Activated CD8-positive, alpha-beta memory T cell treated with anti-CD3 and anti-CD28 coated beads, Interleukin-2, amount 50 U/mL, for 24 hours (primary cell): ENCODE results near the gene TGFBR3L.

Source experiments
- DNase-seq: peaks from one replicate; pipeline ENCODE4 v3.0.0-alpha.2; 2020; ENCODE audit errors: extremely low read depth

TGFBR3L gene

DNA sequence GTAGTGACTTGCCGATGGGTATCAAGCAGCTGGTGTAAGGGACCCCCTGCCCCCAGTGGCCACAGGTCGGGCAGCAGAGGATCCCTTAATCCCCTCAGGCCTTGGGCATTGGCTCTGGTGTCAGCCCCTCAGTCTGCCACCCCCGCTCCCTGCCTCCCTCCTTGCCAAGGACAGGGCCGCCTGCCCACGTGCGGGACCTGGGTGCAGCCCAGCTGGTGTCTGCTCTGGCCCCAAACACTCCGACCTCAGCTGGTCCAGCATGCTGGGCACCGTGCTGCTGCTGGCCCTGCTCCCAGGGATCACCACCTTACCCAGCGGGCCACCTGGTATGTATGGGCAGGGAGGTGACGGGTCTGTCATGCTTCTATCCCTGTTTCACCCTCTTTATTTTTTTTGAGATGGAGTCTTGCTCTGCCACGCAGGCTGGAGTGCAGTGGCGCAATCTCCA, at the start of gene TGFBR3L:
Gene TGFBR3L, plus strand, starts transcription at position 233 of the 448 bp plus-strand sequence.
- DNase-seq: no peak

DNA sequence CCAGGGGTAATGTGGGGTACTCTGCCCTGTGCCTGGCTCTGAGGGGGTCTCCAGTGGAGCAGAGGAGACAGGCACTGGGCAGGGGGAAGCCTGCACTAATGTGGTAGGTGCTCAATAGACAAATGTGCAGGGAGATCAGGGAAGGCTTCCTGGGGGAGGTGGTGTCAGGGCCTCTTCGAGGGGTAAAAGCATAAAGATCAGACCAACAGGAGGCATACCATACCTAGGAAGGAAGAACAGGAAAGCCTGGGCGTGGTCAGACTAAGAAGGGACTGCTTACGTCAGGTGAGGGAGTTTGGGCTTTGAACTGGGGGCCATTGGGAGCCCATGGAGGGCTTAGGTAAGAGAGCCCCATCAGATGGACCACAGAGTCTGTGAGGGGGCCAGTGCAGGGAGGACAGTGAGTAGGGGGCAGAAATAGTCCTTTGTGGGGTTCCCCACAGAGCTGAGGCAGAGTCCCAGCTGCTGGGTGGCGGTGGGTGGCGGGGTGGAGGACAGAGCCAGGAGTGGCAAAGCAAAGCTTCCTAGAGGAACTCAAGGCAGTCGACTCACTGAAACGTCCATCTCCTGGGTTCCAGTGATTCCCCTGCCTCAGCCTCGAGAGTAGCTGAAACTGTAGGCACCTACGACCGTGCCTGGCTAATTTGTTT, 49.2 kb upstream of the TGFBR3L start:
- no peak for DNase-seq

DNA sequence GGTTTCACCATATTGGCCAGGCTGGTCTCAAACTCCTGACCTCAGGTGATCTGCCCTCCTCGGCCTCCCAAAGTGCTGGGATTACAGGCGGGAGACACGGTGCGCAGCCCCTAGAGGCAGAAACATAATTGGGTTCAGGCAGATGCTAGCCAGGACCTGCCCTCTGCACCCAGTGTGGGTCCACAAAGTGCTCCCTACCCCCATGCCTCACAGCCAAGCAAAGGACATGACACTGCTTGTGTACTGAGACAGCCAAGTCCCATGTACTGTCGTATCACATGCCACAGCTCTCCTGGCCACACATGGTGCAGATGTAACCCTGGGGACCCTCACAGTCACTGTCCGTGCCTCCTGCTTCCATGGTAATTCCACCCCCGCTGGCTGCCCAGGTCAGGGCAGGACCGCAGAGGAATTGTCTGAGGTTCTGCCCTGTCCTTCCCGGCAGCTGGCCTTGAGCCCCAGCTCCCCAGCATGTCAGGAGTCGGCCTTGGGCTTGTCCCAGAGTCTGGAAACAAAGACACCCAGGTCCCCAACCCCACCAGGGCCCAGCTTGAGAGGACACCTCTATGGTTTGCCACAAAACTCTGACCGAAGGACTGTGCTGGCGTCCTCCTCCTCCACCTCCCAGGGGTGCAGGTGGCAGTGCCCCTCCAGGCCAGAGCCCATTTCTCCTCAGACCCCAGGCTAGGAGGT, 48.1 kb upstream of the TGFBR3L start:
- DNase-seq: no peak

DNA sequence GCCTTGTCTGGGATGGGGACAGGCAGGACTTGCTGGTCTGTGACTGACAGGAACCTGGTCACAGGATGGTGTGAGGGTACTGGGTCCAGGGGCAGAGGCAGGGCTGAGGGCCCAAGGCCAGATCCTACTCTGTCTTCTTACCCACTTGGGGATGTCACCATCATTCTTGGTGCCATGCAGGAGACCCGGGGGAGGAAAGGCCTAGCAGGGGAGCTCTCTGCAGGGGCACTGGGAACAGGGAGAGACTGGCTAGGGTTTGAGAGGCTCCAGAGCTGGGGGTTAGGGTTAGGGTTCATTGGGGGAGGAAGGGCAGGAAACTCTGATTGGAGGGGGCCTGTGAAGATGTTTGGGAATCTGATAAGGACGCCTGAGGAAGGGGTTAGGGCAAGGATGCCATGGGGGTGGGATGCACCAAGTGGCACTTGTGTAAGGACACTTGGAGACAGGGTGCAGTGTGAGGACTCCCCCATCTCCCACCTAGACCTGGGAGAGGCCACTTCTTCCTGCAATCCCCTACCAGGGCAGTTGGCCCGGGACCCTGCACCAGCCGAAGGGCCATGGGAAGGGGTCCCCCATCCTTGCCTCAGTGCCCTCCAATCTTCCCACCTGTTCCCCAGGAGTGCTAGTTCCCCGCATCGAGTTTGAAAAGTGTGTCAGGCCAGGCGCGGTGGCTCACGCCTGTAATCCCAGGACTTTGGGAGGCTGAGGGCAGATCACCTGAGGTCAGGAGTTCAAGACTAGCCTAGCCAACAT, 47.4 kb upstream of the TGFBR3L start:
- no peak for DNase-seq

DNA sequence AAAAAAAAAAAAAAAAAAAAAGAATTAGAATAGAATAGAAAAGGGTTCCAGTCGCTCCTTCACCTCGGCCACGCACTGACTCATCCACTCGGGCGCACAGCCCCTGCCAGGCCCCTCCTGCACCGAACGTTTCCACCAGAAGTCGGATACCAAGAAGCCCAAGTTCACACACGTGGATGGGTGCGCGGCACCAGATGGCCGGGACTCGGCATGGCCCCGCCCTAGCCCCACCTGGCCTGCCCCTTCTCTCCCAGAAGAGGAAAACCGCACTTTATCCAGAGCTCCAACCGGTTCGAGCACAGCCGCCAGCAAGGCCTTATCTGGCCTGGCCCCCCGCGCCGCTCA, 46.3 kb upstream of the TGFBR3L start:
- DNase-seq: no peak

DNA sequence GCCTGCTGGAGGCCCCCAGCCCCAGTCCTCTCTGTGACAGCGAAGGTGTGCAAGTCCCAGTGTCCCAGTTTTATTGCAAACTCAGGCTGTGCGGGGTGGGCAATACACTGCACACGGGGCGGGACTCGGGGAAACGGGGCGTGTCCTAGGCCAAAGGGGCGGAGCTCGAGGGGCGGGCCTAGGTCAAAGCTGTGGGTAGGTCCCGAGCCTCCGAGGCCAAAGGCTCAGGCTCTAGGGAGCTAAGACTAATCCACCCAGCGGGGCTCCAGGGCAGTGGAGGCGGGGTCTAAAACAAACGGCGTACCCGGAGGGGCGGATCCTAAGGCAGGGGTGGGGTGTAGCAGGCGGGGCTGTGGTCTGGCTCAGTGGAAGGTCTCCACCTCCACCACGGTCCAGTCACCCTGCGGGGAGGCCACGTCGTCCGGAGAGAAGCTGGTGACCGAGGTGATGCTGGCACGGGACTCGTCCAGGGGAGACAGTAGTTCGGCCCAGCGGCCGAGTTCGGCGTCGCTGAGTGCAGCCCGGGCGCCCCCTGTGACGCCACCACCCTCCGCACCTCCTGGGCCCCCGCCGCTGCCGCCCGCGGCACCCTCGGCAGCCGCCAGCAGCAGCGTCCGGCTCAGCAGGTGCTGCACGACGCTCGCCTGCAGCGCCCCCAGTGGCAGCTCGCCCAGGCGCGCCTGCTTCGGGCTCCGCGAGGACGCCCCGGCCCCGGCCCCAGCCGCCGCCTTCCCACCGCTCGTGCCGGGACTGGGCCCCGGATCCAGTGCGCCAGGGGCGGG, 45.8 kb upstream of the TGFBR3L start:
- peak; percentile 28 for DNase-seq

DNA sequence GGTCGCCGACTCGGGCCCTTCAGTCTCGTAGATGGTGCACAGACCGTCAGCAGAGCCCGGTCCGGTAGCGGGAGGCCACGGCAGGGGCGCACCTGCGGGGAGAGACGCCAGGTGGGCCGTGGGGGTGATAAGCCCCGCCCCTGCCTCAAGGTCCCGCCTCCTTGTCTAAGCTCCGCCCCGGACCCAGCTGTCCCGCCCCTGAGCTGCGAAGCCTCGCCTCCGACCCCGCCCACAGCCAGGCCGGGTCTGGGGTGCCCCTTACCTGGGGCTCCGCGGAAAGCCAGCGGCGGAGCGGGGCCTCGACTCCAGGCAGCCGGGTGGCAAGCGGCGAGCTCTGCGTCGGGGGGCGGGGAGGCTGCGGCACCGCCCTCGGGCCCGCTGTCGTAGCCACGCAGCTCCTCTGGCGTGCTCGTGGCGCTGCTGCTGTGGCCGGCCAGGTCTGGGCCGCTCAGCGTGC, 45.1 kb upstream of the TGFBR3L start:
- peak; percentile 21 for DNase-seq

DNA sequence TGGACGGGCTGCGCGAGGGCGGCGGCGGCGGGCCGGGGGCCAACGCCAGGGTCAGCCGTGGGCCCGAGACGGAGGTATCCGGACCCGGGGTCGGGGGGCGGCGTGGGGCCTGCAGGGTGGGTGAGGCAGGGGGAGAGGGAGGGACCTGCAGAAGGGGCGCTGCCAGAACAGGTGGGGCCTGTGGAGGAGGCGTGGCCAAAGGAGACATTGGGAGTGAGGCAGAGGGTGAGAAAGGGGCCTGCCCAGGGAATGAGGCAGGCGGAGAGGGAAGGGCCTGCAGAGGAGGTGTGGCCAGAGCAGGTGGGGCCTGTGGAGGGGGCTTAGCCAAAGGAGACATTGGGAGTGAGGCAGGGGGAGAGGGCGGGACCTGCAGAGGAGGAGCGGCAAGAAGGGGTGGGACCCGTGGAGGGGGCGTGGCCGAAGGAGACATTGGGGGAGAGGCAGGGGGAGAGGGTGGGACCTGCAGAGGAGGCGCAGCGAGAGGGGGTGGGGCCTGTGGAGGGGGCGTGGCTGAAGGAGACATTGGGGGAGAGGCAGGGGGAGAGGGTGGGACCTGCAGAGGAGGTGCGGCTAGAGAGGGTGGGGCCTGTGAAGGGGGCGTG, 44.6 kb upstream of the TGFBR3L start:
- DNase-seq: no peak

DNA sequence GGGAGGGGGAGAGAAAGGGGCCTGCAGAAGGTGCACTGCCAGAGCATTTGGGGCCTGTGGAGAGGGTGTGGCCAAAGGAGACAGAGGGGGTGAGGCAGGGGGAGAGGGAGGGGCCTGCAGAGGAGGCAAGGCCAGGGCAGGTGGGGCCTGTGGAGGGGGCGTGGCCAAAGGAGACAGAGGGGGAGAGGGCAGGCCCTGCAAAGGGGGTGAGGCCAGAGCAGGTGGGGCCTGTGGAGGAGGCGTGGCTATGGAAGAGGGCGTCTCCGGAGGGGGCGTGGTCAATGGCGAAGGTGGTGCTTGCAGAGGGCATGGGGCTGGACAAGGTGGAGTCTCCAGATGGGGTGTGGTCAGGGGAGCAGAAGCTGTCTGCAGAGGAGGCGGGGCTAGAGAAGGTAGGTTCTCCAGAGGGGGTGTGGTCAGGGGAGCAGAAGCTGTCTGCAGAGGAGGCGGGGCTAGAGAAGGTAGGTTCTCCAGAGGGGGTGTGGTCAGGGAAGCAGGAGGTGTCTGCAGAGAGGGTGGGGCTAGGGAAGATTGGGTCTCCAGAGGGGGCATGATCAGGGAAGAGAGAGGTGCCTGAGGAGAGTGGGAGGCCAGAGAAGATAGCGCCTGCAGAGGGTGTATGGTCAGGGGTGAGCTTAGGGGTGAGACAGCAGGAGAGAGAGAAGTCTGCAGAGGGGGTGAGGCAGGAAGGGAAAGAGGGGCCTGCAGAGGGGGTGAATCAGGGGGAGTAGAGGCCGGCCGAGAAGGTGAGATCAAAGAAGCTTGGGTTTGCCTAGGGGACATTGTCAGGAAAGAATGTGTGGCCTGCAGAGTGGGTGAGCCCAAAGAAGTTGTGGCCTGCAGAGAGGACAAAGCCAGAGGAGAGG, 43.8 kb upstream of the TGFBR3L start:
- DNase-seq: peak; percentile 5

DNA sequence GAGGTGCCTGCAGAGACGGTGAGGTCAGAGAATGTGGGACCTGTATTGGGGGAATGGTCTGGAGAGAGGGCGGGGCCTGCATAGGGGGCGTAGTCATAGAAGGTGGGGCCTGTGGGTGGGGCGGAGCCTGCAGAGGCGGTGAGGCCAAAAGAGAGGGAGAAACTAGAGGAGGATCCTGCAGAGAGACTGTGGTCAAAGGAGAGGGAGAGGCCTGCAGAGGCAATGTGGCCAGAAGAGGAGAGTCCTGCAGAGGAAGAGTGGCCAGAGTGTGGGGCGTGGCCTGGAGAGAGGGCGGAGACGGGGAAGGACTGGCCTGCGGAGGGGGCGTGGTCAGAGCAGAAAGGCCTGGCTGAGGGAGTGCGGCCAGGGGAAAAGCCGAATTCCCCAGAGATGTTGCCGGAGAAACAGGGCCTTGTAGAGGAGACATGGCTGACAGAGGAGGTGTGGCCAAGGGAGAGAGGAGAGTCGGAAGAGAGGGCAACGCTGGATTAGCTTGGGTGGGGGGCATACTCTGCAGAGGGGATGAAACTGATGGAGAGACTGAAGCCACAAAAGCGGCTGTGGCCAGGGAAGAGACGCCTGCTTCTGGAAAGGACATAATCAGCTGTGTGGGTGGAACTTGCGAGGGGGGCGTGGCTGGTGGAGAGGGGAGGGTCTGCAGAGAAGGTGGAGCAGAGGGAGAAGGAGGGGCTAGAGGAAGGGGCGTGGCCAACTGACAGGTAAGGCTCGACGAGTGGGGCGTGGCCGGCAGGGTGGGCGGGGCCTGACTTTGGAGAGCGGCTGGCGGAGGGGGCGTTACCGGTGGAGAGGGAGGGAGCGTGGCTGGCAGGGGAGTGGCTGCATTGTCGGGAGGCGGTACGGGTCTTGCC, 43.0 kb upstream of the TGFBR3L start:
- DNase-seq: peak; percentile 44

DNA sequence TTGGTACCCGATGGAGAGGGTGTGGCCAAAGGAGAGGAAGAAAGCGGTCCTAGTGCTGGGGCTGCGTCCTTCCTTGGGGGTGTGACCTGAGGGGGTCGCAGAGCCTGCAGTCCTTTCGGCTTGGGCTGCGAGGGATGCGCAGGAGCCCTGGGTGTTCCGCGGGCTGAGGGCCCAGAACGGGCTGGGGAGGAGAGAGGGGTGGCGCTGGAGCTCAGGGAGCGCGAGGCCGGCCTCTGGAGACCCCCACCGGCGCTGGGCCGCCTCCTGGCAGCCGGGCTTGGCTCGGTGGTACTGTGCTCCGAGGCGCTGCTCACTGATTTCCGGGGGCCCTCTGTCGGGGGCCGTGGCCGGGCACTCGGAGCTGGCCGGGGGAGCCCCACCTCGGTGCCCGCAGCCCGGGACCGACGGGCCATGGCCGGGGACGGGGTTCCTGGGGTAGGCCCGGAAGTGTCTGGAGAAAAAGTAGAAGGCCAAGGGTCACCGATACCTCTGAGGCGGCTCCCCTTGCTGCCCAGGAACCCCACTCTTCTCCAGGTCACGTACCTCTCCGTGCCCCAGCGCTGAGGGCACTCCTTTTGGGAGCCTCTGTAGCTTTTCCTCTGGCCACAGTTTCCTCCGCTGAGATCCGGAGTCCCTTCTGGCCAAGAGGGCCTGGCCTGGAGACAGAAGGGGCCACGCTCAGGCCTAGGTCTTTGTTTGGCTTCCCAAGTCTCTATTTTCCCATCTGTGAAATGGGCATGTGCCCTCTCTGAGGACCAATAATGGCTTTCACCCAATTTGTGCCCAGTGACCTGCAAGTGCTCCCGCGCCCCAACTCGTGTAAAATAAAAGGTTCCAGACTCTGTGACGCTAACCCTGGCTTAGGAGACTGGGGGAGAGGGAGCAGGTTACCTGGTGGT, 42.1 kb upstream of the TGFBR3L start:
- no peak for DNase-seq

DNA sequence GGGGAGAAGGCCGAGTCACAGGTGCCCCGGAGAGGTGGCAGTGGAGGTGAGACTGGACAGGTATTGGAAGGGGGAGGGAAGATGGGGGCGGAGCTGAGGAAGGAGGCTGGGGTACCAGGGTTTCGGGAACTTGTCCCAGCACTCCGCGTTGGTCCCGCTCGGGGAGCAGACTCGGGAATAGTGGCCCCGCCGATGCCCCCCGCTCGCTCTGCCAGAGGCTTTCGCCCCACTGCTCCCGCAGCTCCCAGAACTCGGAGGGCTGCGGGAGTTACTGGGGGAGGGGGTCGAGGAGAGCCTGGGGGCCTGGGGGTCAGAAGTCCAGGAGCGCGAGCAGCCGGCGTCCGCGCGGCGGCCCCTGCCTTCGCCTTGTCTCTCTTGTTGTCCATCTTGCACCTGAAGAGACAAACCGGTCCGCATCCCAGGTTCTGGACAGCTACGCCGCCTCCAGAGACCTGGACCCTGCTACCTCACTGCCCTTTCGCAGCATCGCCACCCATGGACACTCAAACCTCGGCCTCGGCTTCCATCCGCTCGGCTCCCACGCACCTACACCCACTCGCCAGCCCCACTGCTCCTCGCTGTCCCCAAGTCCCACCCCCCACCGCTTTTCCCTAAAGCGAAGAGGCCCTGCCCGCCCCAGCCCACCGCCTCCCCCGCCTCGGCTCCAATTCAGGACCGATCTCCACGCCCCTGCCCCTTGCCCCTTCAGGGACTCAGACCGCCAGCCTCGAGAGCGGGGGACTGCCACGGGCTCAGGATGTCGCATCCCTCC, 41.1 kb upstream of the TGFBR3L start:
- no peak for DNase-seq

DNA sequence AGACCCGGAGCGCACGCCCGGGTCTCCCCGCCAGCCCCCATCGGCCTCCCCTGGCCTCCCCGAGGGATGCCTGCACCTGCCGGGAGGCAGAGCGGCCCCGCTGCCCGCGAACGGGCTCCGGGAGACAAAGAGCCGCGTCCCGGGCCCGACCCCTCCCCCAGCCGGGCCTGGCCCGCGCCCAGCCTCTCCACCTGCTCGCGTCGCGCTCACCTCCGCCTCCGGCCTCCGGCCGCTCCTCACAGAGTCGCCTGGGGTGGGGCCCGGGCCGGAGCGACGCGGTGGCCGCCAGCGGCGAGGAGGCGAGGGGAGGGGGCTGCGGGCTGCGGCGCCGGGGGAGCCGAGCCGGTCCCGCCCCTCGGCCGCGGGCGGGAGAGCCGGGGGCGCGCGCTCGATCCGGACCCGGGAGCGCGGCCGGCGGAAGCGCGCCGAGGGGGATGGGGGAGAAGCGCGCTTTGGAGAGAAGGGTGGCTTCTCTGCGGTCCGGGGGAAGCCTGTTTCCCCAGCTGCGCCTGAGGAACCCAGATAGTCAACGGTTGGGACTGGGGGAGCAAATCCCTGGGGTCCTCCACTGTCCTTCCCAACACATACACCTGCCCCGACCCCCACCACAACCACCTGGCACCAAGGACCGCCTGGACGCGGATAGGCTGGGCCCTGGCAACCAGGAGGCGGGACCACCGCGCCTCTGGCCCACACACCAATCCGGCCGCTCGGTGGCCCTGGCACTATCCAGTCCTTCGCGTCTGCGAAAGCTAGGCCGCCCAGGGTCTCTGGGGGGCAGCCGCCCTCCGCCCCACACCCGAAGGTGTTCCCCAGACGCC, 40.3 kb upstream of the TGFBR3L start, which contains the start of gene PRR36:
Gene PRR36, minus strand, starts transcription at position 315 of the 821 bp plus-strand sequence. CDS start 701 bp downstream, outside the sequence.
- no peak for DNase-seq

DNA sequence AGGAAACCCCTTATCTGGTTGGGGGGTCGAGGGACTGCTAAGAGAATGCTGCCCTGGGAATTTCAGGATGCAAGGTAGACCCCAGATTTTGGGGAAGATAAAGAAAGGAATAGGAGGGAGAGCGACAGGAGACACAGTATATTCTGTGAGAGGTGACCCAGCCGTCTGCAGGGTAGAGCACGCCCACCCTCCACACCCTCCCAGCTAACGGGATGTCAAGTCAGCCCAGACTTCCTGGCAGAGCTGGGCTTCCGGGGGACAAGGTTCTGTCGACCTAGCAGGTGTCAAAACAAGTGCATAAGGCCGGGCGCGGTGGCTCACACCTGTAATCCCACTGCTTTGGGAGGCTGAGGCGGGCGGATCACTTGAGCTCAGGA, 39.7 kb upstream of the TGFBR3L start:
- DNase-seq: no peak

DNA sequence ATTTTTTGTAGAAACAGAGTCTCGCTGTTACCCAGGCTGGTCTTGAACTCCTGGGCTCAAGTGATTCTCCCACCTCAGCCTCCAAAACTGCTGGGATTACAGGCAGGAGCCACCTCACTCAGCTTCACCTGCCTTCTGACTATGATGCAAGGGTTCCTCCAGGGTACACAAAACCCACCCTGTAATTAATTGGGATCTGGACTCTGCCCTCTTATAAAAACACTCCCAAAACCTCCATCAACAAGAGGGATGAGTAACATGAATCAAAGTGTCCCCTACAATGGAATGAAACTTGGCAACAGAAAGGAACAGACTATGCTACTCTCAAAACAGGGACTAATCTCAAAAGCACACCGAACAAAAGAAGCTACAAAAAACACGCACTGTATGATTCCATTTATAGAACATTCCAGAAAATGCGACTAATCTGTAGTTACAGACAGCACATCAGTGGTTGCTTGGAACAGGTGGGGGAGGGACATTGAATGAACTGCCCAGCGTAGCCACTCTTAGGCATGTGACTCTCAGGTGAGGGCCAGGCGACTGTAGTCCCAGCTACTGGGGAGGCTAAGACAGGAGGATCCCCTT, 37.3 kb upstream of the TGFBR3L start:
- no peak for DNase-seq

DNA sequence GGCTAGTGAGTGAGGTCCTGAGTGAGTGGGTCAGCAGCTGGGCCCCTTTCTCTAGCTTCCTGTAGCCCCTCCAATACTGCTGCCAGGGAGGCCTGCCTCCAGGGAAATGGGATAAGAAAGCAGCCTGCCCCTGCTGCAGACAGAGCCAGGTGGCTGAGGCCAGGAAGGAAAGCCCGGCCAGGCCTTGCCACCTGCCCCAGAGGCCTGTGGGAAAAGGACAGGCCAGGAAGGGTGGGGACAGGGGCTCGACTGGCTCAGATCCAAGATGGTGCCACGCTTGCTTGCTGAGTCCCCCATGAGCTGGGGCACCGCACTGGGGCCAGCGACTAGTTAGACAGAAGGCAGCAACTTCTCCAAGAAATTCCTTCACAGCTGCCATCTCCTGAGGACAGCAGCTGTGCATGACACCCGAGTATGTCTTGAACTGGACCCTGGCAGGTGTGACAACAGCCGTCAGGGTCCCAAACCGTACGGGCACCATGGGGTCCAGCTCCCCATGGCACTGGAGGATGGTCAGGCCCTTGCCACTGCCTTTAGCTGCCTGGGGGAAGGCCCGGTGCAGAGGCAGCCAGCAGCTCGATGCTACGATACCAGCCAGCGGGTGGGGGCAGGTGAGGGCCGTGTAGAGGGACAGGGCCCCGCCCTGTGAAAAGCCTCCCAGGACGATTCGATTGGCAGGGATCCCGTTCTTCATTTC, 35.4 kb upstream of the TGFBR3L start:
- no peak for DNase-seq
